Stimulated activated CD8-positive, alpha-beta memory T cell treated with anti-CD3 and anti-CD28 coated beads, Interleukin-4, amount 100 ng/mL, for 24 hours (primary cell): ENCODE measurements around the gene COQ10A.
"Not testable (repeated sequence)": the region's sequence is repeated elsewhere in the genome, so short reads cannot be mapped to it uniquely, and the experiment has no call there.

Experiments used
- DNase-seq: peaks from one replicate; pipeline ENCODE4 v3.0.0-alpha.2; 2020; ENCODE audit warnings: low read depth

The COQ10A gene

GRCh38 chr12:56280849-56281248, 14.1 kb downstream of the COQ10A start:
- DNase-seq = no peak

- no peak for DNase-seq
Observed at GRCh38 chr12:56282030-56282429, 15.3 kb downstream of the COQ10A start.

GRCh38 chr12:56282579-56282978, 15.8 kb downstream of the COQ10A start:
- DNase-seq = no peak

- not testable (repeated sequence) for DNase-seq
Observed at GRCh38 chr12:56284263-56284662, 17.5 kb downstream of the COQ10A start.

- no peak for DNase-seq
Observed at GRCh38 chr12:56286044-56286830, 19.5 kb downstream of the COQ10A start.

GRCh38 chr12:56288705-56289387, 22.1 kb downstream of the COQ10A start:
- no peak for DNase-seq

- no peak for DNase-seq
Observed at GRCh38 chr12:56293795-56294194, 27.1 kb downstream of the COQ10A start.

GRCh38 chr12:56296295-56296694, 29.6 kb downstream of the COQ10A start:
- DNase-seq = no peak

GRCh38 chr12:56297400-56297799, 30.7 kb downstream of the COQ10A start:
- no peak for DNase-seq

GRCh38 chr12:56298828-56299227, 32.1 kb downstream of the COQ10A start:
- no peak for DNase-seq

GRCh38 chr12:56299308-56299852, 32.6 kb downstream of the COQ10A start:
- no peak for DNase-seq

GRCh38 chr12:56299853-56300643, 33.3 kb downstream of the COQ10A start, which contains the start of gene CS:
Gene CS, minus strand, starts transcription at chr12:56300330. Its CDS starts 129 bp downstream, at chr12:56300201.
- peak; percentile 99 for DNase-seq

GRCh38 chr12:56300644-56301464, 34.1 kb downstream of the COQ10A start:
- DNase-seq = no peak

- no peak for DNase-seq
Observed at GRCh38 chr12:56304276-56304675, 37.5 kb downstream of the COQ10A start.

- no peak for DNase-seq
Observed at GRCh38 chr12:56304872-56305590, 38.3 kb downstream of the COQ10A start.

GRCh38 chr12:56307221-56307965, 40.7 kb downstream of the COQ10A start:
- DNase-seq = no peak

- DNase-seq = no peak
Observed at GRCh38 chr12:56308714-56309113, 42.0 kb downstream of the COQ10A start.

- no peak for DNase-seq
Observed at GRCh38 chr12:56311003-56311402, 44.3 kb downstream of the COQ10A start.

- DNase-seq = no peak
Observed at GRCh38 chr12:56315249-56315621, 48.5 kb downstream of the COQ10A start.
